K562 (cell line): ENCODE measurements around the gene ERGIC1. TPM values are rescaled to one million over a fixed set of nuclear protein-coding genes. Genes with fewer than 3 reads are reported as not detected.
A peak's percentile ranks its signal among the peaks of the same experiment; 100 is the strongest.

Source experiments
- ATAC-seq: fragments of 200-7000 bp; cut with Tn5 transposase; 3 replicates; pipeline ENCODE4 v1.9.1; 2020; ENCODE audit warnings: moderate library complexity
- BruUV-seq: library from RNA; stranded (reverse); fragments of 400-500 nt; replicated peaks from 2 replicates; lab custom pipeline; 2021; lab: Mats Ljungman, UMichigan
- CTCF ChIA-PET: fragments of 300-600 bp; formaldehyde crosslinking; extraction: SDS; loops from one replicate; lab custom pipeline; 2021; ENCODE audit warnings: low intra/inter-chr PET ratio; lab: Yijun Ruan, JAX
- POLR2A ChIA-PET: fragments of 300-600, 350-650 bp; sonication (Branson Sonifier 250); formaldehyde crosslinking; extraction: SDS; loops from one replicate; lab custom pipeline; 2021; ENCODE audit warnings: antibody characterized with exemption, inconsistent platforms; lab: Yijun Ruan, JAX
- DNase-seq, 4 experiments: peaks; one replicate each; pipeline versions ENCODE4 v3.0.0 to v3.0.0-alpha.2; 2011 to 2018; ENCODE audit warnings: low spot score in 3 of 4, mixed read lengths in 3 of 4; ENCODE audit errors: extremely low read depth in 1 of 4
- FAIRE-seq: peaks from 2 replicates; lab custom pipeline; 2011; peaks lifted over from hg19 to GRCh38; lab: Jason Lieb, UNC
- H2AFZ ChIP-seq: 2 replicates; pipeline ENCODE4 v1.6.0; 2011; ENCODE audit warnings: low read depth, low read length, control low read depth, inconsistent platforms
- H3K27ac ChIP-seq: fragments of 200-600 bp; 3 replicates; pipeline ENCODE4 v1.8.0; 2011; ENCODE audit warnings: low read depth, mild to moderate bottlenecking, control low read depth, inconsistent platforms, low read length, moderate library complexity, mixed read lengths; ENCODE audit errors: extremely low read depth
- H3K27me3 ChIP-seq, 2 experiments: fragments of 300-600 bp in 1 of 2; 2 replicates in 1 of 2; 3 replicates in 1 of 2; pipeline versions ENCODE4 v1.6.0 to v1.8.0; 2011; ENCODE audit warnings: inconsistent platforms in 2 of 2, low read length in 2 of 2, mild to moderate bottlenecking in 1 of 2, mixed read lengths in 1 of 2, moderate library complexity in 1 of 2; ENCODE audit not compliant: control insufficient read depth in 2 of 2, insufficient read depth in 2 of 2
- H3K36me3 ChIP-seq: fragments of 300-600 bp; 3 replicates; pipeline ENCODE4 v1.8.0; 2011; ENCODE audit warnings: mild to moderate bottlenecking, low read length, inconsistent platforms; ENCODE audit not compliant: control insufficient read depth, insufficient read depth
- H3K4me1 ChIP-seq, 2 experiments: fragments of 200-600 bp in 1 of 2; replicated peaks in 1 of 2; 2 replicates in 1 of 2; 3 replicates in 1 of 2; pipeline versions ENCODE4 v1.5.1 to v1.8.0; 2011; ENCODE audit warnings: inconsistent platforms in 2 of 2, low read length in 2 of 2, mild to moderate bottlenecking in 1 of 2, mixed read lengths in 1 of 2, moderate library complexity in 1 of 2; ENCODE audit not compliant: control insufficient read depth in 2 of 2, insufficient read depth in 2 of 2
- H3K4me2 ChIP-seq: 2 replicates; pipeline ENCODE4 v1.6.1; 2011; ENCODE audit warnings: low read length, control low read depth, inconsistent platforms, mixed read lengths; ENCODE audit not compliant: insufficient read depth
- H3K4me3 ChIP-seq: fragments of 200-600 bp; sonication (generic), shearing (Covaris generic); 2 replicates; pipeline ENCODE4 v1.5.1; 2016; ENCODE audit warnings: control low read depth, inconsistent platforms
- H3K79me2 ChIP-seq: fragments of 200-600 bp; 3 replicates; pipeline ENCODE4 v1.8.0; 2011; ENCODE audit warnings: low read length, inconsistent platforms; ENCODE audit not compliant: control insufficient read depth, insufficient read depth
- H3K9ac ChIP-seq, 2 experiments: 2 replicates each; pipeline versions ENCODE4 v1.6.0 to v1.6.1; 2011; ENCODE audit warnings: low read depth in 2 of 2, low read length in 2 of 2, control low read depth in 1 of 2, inconsistent platforms in 1 of 2, mild to moderate bottlenecking in 1 of 2, mixed read lengths in 1 of 2; ENCODE audit not compliant: insufficient read depth in 1 of 2
- H3K9me1 ChIP-seq: one replicate; pipeline ENCODE4 v1.6.0; 2011; ENCODE audit warnings: inconsistent platforms, mild to moderate bottlenecking, low read length, moderate library complexity; ENCODE audit not compliant: control insufficient read depth, insufficient read depth
- H3K9me3 ChIP-seq: replicated peaks from 2 replicates; pipeline ENCODE4 v1.5.1; 2011; ENCODE audit warnings: low read depth, low read length, inconsistent platforms; ENCODE audit not compliant: control insufficient read depth, insufficient read depth
- H4K20me1 ChIP-seq: replicated peaks from 2 replicates; pipeline ENCODE4 v1.6.1; 2011; ENCODE audit warnings: low read length, inconsistent platforms, mixed read lengths; ENCODE audit not compliant: control insufficient read depth, insufficient read depth
- CBX3 ChIP-seq, 2 experiments: IDR thresholded peaks; 1 replicate in 1 of 2; 2 replicates in 1 of 2; pipeline ENCODE4 v1.6.1; 2012; ENCODE audit warnings: inconsistent platforms in 2 of 2, low read length in 2 of 2, borderline replicate concordance in 1 of 2, control low read depth in 1 of 2
- CGGBP1 ChIP-seq: fragments of 250-450 bp; sonication (Bioruptor Pico); IDR thresholded peaks from 2 replicates; pipeline ENCODE4 v1.9.0; 2021; ENCODE audit warnings: mild to moderate bottlenecking
- FOXP4 ChIP-seq: sonication (generic); formaldehyde crosslinking; IDR thresholded peaks from 2 replicates; pipeline ENCODE4 v1.8.0; 2022; ENCODE audit warnings: mild to moderate bottlenecking, missing genetic modification reagents, borderline replicate concordance
- NKRF ChIP-seq: fragments of 450-650 bp; IDR thresholded peaks from 2 replicates; pipeline ENCODE4 v1.6.1; 2016; ENCODE audit warnings: borderline replicate concordance
- TCF3 ChIP-seq: sonication (generic); formaldehyde crosslinking; IDR thresholded peaks from 2 replicates; pipeline ENCODE4 v1.4.0; 2020; ENCODE audit warnings: mild to moderate bottlenecking, missing genetic modification reagents
- TEAD2 ChIP-seq: fragments of 450-650 bp; IDR thresholded peaks from 2 replicates; pipeline ENCODE4 v1.6.1; 2016; ENCODE audit warnings: missing genetic modification characterization, control low read depth, missing compliant biosample characterization
- WGBS: fragments of 100-300 bp; shearing (Covaris generic); methylation state at CpG from one replicate; pipeline ENCODE4 v1.1.6; 2016; ENCODE audit warnings: low coverage, mixed read lengths; ENCODE audit not compliant: insufficient coverage; ENCODE audit errors: missing lambda C conversion rate; 5-methylcytosine and 5-hydroxymethylcytosine counted together
- in situ Hi-C: fragments of 300-500 bp; cut with MboI; formaldehyde crosslinking; loops from 4 replicates; pipeline ENCODE4 v1.15.0; 2018; ENCODE audit warnings: inconsistent platforms, mixed read lengths
- intact Hi-C: fragments of 100-400 bp; cut with micrococcal nuclease; formaldehyde crosslinking; loops from 2 replicates; pipeline ENCODE4 v1.14.2; 2022
- polyA plus RNA-seq, 8 experiments: library from polyadenylated mRNA; depleted of rRNA in 4 of 8; stranded (reverse) in 5 of 8; unstranded in 3 of 8; fragments of >200 nt; fragmentation: Nextera tagmentation in 2 of 8; fragmentation: Illumina TruSeq in 1 of 8; extraction: Ambion mirVana in 2 of 8; extraction: Trizol in 1 of 8; gene quantifications; 2 replicates each; pipeline versions ENCODE4 v1.2.1 to v1.2.3, GENCODE V29; 2011 to 2014; ENCODE audit warnings: inconsistent platforms in 1 of 8, missing spikeins in 1 of 8
- total RNA-seq, 7 experiments: library from RNA; depleted of rRNA in 6 of 7; stranded (reverse); fragments of >200 nt in 6 of 7; fragmentation: Illumina TruSeq in 2 of 7; extraction: Trizol in 2 of 7; gene quantifications; 2 replicates each; pipeline versions ENCODE4 v1.2.1 to v1.2.3, GENCODE V29; 2011 to 2021; ENCODE audit warnings: low replicate concordance in 1 of 7
- TF ChIP-seq, protein P1 (sequence below): fragments of 450-650 bp; formaldehyde crosslinking; IDR thresholded peaks from 2 replicates; pipeline ENCODE4 v1.4.0; 2020; ENCODE audit warnings: mild to moderate bottlenecking, mixed read lengths

The ERGIC1 gene
- total and polyA plus RNA-seq, 9 of the 15 experiments (the other 6 are each of a cell fraction or from before 2014, with no cell fraction given), result 5.5 to 68.4 (median 36.4) TPM

GRCh38 chr5:172806897-172807672 is 27.0 kb upstream of the ERGIC1 start:
- H3K79me2 ChIP-seq, result peaks cover 6% of the 10 kb centered on the region; the same call in 1 of the 3 replicates
- peak overlapping the region; percentile 72 for H3K4me2 ChIP-seq
- no peaks in the 10 kb centered on the region; the same call in 2 of the 3 replicates for H3K36me3 ChIP-seq
- 31% methylated on average over 23 of the region's 24 CpGs for WGBS
- no peaks in the 10 kb centered on the region for H4K20me1 ChIP-seq
- peak overlapping the region; percentile 21 for H3K4me3 ChIP-seq
- ATAC-seq (peak; percentile 92), FAIRE-seq (peak; percentile 84), DNase-seq (peak; percentile 88 to 97 (median 92))
- no peaks in the 10 kb centered on the region for H3K9me1 ChIP-seq
- intact Hi-C loops (loop anchor here (2.0 kb wide), 1 partner anchor 26 kb away; no protein-coding TSS in a partner anchor), in situ Hi-C loops (no loop called here)
- H2AFZ ChIP-seq, result peak overlapping the region; percentile 79
- H3K27ac ChIP-seq, result peak overlapping the region; percentile 93
- peaks cover 42 to 45% of the 10 kb centered on the region in 2 experiments; a peak in 4 of 5 replicates for H3K4me1 ChIP-seq
- peak overlapping the region; percentile 81 to 82; a peak in 3 of 4 replicates for H3K9ac ChIP-seq
- H3K9me3 ChIP-seq, result no peaks in the 10 kb centered on the region; the same call in 1 of the 2 replicates
- ChIA-PET CTCF (no interaction called here), POLR2A (interaction anchor here (1.1 to 2.4 kb wide), 6 partner anchors 9 to 42 kb away, joined by 3 to 11 read pairs (median 6); partner anchors contain the start of gene DUSP1)
- H3K27me3 ChIP-seq, result no peaks in the 10 kb centered on the region
- TSS peak; percentile 98 for BruUV-seq
- TF ChIP-seq CBX3 (IDR thresholded peaks at IDR 0.05; ENCODE audit: borderline replicate concordance in 1 of 2, low read length in 2 of 2), result no peak; a peak in 1 of 3 replicates
- no peak for TF ChIP-seq TEAD2 (tag)
- no peak for TF ChIP-seq FOXP4 (CRISPR knock-in tag)
- TF ChIP-seq CGGBP1, result no peak
- TF ChIP-seq, protein P1, sequence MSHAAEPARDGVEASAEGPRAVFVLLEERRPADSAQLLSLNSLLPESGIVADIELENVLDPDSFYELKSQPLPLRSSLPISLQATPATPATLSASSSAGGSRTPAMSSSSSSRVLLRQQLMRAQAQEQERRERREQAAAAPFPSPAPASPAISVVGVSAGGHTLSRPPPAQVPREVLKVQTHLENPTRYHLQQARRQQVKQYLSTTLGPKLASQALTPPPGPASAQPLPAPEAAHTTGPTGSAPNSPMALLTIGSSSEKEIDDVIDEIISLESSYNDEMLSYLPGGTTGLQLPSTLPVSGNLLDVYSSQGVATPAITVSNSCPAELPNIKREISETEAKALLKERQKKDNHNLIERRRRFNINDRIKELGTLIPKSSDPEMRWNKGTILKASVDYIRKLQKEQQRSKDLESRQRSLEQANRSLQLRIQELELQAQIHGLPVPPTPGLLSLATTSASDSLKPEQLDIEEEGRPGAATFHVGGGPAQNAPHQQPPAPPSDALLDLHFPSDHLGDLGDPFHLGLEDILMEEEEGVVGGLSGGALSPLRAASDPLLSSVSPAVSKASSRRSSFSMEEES, result no peak
- no peak for TF ChIP-seq TCF3 (CRISPR knock-in tag)
- TF ChIP-seq NKRF, result no peak
